HG03039 (cell line): ENCODE measurements around the gene TRIM17.

Experiments used
- ATAC-seq: cut with Tn5 transposase; IDR thresholded peaks from one replicate; pipeline ENCODE4 v1.9.1; 2021; ENCODE audit warnings: mild to moderate bottlenecking, moderate library complexity; ENCODE audit not compliant: unreplicated experiment

The TRIM17 gene

DNA sequence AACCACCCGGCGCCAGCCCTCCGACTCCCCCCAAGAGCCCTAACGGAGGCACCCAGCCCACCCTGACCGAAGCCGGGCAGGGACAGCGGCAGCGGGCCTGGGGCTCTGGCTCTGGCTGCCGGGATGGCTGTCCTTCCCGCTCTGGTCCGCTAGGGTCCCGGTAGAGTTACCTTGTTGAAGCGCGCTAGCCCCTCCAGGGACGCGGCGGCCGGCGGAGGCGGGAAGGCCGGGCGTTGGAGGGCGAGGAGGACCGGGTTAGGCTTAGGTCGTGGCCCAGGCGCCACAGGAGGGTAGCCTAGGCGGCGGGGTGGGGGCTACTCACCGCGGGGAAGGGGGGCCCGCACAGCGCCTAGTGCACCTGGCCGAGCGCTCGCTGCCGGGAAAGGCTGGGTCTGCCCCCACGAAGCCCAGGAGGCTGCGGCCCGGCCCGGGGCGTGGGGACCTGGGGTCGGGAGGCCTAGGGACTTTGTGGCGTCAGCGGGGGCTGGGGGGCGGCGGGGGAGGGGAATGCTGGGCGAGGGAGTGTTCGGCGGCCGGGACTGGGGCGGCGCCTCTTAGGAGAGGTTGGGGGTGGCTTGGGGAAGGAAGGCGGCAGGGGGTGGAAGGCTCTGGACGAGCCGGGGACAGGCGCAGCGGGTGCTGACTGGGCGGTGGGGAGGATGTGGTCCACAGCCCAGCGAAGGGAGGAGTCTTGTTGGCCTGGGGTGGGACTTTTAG, at the start of gene TRIM17:
Gene TRIM17 (minus strand): TSS at position 645 of the 717 bp plus-strand sequence. CDS start 1,789 bp downstream, outside the sequence.
- ATAC-seq, result no peak

DNA sequence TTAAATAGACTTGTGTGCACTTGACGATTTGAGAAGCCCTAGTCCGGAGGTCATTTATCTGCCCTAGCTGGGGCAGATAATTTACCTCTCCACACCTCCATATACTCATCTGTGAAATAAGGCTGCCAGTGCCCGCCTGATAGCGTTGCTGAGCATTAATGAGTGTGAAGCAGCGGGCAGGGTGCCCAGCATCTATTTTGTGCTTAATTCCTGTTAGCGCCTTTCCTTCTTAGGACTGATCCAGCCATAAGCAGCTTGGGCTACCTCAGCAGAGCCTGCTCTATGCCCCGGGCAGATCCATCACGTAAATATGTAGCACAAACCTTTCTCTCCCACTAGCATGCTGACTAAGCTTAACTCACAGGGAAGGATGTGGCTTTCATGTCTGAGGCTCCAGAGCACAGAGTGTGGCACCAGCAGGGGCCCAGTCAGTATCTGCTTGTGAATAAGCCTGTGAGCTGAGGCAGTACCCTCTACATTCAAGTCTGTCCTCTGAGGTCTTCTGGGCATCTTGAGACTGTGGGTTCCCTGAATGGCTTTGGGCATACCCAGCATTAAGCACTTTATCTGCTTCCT, 49.0 kb upstream of the TRIM17 start:
- ATAC-seq, result no peak

- no peak for ATAC-seq
Measured at GRCh38 chr1:228465141-228465540, 48.5 kb upstream of the TRIM17 start.

GRCh38 chr1:228464487-228464983, 47.9 kb upstream of the TRIM17 start:
- ATAC-seq, result peak; percentile 86

- peak; percentile 44 for ATAC-seq
Measured at GRCh38 chr1:228463559-228464455, 47.1 kb upstream of the TRIM17 start.

DNA sequence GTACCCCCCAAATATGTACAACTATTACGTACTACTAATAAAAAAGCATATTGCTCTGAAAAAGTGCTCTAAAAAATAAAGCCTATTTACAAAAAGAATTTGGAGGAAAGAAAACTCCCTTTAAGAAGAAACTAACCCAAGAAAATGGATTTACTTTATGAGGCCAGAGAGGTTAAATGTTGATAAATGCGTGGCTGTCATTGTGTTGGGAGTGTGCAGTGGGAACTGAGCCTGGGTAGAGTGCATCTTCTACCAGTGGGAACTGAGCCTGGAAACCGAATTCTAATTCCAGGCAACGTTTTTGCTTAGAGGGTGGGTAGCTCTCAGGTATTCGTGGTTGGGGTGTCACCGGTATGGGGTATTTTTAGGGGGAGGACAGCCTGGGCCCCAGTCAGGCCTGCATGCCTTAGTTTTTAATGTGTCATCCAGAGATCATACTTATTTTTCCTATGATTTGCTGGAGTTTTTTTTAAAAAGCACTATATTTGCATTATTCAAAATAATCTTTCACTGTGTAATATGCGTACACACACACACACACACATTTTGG, 46.4 kb upstream of the TRIM17 start:
- ATAC-seq, result no peak

GRCh38 chr1:228462560-228462959, 45.9 kb upstream of the TRIM17 start:
- ATAC-seq, result no peak

DNA sequence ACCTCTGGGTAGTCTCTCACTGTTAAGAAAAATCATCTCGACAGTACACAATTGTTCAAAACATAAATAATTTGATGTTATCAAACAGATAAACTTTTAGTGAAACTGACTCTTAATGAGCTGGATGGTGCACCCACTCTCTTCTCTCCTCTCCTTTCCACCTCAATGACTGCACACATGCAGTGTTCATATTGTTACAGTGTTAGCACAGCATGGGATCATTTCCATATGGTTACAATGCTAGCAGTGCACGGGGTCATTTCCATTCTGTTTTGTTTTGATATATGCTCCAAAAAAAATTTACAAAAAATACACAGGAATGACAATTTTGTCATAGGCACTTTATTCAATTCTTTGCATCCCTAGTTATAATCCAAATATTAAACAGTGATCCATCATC, 44.2 kb upstream of the TRIM17 start:
- no peak for ATAC-seq

DNA sequence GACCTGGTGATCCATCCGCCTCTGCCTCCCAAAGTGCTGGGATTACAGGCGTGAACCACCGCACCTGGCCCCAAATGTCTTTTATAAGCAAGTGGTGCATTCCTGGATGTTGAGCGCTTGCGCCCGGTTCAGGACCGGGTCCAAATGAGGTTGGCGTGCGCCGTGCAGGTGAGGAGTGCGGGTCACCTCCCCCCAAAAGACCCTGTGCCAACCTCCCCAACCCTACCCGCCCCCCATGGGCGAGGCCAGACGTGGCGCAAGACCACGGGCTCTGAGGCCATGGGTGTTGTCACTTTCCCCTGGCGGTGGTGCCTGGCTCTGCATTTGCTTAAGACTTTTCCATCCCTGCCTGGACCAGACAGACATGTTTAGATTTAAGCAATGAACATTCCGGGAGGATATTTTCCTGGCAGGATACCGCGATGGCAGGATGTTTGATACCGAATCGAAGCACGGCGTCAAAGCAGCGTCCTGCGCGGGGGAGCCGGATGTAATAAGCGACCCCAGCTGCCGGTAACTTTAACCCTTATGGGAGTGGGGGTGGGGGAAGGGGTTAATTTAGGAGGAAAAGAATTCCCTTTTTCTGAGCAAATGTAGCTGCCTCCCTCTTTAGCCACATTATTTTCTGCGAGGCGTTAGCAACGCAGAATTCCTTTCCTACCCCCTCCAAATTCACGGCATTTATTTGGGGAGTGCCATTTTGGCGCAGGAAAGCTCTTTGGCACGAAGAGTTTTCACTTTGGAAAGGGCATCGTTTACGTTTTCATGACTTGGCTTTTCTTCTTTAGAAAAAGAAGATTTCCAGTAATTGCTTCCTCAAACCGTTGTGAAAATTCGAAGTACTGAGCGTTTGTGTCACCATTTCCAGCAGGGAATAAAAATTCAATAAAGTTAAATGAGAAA, 42.7 kb upstream of the TRIM17 start:
- ATAC-seq, result no peak

DNA sequence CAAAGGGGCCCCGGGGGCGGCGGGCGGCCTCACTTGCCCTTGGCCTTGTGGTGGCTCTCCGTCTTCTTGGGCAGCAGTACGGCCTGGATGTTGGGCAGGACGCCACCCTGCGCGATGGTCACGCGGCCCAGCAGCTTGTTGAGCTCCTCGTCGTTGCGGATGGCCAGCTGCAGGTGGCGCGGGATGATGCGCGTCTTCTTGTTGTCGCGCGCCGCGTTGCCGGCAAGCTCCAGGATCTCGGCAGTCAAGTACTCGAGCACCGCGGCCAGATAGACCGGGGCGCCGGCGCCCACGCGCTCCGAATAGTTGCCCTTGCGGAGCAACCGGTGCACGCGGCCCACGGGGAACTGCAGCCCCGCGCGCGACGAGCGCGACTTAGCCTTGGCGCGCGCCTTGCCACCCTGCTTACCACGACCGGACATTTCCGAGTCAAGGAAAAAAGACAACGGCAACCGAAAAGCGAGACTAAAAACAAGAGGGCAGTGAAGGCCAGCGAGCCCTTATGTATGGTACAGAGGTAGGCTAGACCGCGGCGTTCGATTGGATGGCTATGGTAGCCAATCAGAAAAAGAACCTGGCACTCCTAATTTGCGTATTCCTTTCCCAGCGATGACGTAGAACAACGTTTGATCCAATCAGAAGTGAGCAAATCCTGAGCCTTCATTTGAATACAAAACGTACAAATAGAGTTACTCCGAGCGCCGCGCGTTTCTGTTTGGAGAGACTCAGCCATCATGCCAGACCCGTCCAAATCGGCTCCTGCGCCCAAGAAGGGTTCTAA, 40.9 kb upstream of the TRIM17 start:
- peak; percentile 91 for ATAC-seq

DNA sequence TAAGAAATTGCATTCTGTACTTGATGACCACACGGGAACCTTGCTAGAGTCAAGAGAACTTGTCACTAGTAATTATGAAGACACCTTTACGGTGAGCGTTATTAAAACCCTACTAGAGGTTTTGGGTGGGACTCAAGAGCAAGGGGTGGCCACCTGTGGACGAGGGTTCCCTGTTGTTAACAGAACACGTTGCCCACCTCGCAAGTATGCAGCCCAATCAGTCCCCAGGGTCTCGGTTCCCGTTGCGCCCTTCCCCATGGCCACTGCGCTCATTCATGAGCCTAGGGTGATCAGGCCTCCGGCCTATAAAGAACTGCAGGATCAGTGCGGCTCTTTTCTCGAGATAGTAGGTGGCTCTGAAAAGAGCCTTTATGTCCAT, 40.3 kb upstream of the TRIM17 start:
- no peak for ATAC-seq

DNA sequence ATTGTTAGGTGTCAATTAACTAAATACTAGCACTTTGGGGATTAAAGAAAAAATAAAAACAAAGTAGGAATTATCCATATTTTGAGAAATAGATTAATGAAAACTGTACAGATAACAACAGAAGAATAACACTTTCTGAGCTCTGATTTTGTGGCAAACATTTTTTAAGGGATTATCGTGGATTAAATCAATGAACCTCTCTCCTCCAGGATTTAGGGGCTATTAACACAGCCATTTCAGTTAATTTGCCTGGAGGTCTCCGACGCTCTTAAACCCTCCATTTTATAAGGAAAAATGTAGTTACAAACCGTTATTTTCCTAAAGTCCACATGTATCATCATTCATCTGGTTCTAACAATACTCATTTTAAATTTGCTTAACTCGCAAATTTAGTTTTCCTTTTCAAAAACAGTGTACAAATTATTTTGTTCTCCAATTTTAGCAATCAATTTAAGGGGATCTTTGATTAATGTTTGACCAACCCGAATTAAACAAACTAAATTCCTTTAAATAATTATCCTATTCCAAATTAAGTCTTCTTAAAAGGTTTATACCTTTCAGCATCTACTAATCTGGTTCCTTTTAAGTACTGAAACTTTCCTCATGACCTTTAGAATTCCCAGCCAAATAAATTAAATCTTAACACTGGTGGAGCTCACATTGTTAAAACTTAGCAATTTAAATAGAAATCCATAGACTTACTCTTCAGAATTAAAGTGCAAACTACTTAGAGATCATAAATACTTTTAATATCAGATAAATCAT, 39.8 kb upstream of the TRIM17 start:
- ATAC-seq, result no peak

- no peak for ATAC-seq
Measured at GRCh38 chr1:228455715-228456114, 39.1 kb upstream of the TRIM17 start.

- no peak for ATAC-seq
Measured at GRCh38 chr1:228454238-228454637, 37.6 kb upstream of the TRIM17 start.

DNA sequence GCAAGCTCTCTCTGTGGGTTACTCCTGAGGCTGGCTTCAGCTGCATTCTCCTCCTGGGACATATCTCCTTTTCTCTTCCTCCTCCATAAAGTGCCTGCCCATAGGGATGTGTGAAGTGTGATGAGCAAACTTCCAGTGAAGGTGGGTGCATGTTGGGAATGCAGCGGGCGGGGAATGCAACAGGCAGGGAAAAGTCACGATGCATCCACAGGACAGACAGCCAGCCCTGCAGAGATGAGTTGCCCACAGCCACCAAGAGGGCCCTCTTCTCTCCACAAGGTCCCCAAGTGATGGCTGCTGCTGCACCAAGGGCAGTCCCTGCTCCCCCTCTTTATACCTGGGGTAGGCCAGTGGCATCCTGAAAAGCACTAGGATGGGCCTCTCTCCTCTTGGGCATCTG, 37.0 kb upstream of the TRIM17 start:
- ATAC-seq, result no peak

DNA sequence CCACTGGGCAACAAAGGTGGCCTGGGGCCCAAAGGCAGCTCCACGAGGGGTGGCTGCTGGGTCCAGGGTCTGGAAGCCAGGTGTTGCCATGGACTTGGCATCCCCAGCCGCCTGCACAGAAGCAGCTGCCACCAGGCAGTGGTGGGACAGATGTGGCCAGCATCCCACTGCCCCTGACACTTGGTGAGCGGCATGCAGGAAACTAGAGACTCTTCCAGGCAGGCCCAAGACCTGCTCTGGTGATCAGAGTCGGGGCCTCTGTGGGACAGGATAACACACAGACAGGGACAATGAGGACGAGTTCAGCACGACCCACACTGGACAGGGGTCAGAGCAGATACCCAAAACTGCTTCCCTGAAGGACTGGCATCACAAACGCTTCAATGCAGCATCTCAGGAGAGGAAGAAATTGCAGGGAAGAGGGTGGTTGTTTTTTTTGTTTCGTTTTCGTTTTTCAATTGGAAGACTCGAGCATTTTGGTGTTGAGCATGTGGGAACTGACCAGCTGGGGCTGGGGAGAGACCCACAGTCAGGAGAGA, 36.4 kb upstream of the TRIM17 start:
- no peak for ATAC-seq

DNA sequence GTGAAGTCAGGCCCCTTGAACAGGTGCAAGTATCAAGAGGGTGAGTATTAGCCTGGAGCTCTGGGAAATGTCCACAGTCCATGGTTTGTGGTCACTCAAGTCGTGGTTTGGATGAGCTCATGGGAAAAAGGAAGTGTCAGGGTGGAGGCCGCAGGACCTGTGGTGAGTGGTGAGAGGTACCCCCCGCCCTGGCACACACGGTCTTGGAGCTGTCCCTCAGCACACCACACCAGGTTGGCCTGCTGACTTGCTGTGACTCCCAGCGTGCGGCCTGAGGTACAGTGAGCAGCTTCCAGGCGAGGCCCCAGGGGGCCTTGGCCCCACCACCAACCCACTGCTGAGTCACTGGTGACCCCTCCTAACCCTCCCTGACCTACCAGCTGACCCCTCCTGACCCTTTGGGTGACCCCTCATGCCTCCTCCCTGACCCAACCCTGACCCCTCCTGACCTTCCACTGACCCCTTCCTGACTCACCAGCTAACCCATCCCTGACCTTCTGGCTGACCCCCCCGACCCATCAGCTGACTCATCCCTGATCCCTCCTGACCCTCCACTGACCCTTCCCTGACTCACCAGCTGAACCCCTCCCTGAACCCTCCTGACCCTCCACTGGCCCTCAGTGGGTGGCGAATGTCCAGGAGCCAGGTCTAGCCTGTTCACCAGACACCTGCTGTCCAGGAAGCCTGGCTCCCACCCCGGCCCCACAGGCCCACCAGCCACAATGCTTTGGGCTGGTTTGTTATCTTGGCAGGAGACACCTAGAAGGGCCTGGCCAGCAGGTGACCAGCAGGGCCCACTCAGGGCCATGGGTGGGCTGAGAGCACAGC, 35.7 kb upstream of the TRIM17 start:
- ATAC-seq, result no peak

DNA sequence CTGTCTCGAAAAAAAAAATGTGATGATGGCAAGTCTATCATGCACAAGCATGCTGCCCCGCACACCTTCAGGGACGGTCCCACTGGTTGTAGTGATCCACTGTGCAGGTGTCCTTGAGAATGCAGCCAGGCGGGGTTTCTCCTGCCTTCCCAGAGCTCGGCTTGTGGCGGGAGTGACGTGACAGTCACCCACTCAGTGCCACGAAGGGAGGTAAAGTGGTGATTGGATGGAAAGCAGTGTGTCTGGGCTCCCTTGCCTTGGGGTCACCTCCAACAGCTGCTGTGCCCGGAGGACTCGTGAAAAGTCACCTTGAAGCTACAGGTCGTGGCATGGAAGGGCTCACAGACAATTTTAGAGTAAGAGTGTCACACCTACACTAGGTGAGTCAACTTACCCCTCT, 33.5 kb upstream of the TRIM17 start:
- ATAC-seq, result no peak
